DOHH2 (cell line): Measurements from ENCODE around the gene DMD.

Experiments used
- EZH2phosphoT487 ChIP-seq: fragments of 200-600 bp; sonication (generic); IDR thresholded peaks from 2 replicates; pipeline ENCODE4 v1.6.1; 2017; ENCODE audit warnings: borderline replicate concordance, mild to moderate bottlenecking, antibody characterized with exemption, low read length, moderate library complexity, mixed read lengths
- TF ChIP-seq, protein P1 (sequence below): fragments of 200-600 bp; sonication (generic); IDR thresholded peaks from one replicate; pipeline ENCODE4 v1.5.1; 2014; ENCODE audit warnings: antibody characterized with exemption, mild to moderate bottlenecking, low read depth, low read length; ENCODE audit not compliant: poor library complexity, severe bottlenecking

DNA sequence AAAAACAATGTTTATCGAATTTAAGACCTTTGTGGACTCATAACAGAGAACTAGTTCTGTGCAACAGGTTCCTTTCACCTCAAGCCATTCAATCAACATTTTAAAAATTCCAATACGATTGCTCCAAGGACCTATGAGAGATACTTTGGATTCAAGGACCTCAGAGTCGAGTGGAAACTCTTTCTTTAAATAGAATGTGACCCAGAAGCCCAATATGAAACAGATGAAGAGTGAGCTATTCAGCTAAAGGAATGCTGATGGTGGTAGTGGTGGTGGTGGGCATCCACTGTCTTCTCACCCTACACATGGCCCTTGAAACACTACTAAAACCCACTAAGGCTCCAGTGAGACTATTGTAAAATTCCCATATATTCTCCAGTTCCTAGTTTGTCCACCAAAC, 257.2 kb downstream of the DMD start:
- TF ChIP-seq, protein P1, sequence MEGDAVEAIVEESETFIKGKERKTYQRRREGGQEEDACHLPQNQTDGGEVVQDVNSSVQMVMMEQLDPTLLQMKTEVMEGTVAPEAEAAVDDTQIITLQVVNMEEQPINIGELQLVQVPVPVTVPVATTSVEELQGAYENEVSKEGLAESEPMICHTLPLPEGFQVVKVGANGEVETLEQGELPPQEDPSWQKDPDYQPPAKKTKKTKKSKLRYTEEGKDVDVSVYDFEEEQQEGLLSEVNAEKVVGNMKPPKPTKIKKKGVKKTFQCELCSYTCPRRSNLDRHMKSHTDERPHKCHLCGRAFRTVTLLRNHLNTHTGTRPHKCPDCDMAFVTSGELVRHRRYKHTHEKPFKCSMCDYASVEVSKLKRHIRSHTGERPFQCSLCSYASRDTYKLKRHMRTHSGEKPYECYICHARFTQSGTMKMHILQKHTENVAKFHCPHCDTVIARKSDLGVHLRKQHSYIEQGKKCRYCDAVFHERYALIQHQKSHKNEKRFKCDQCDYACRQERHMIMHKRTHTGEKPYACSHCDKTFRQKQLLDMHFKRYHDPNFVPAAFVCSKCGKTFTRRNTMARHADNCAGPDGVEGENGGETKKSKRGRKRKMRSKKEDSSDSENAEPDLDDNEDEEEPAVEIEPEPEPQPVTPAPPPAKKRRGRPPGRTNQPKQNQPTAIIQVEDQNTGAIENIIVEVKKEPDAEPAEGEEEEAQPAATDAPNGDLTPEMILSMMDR: no peak
- TF ChIP-seq EZH2phosphoT487: no peak
